ENCODE data around the gene MAP1LC3B. TPM values are rescaled to one million over a fixed set of nuclear protein-coding genes. Genes with fewer than 3 reads are reported as not detected.

The MAP1LC3B gene
- total RNA-seq, 1 experiment from 2014 or later: 75.2 TPM

DNA sequence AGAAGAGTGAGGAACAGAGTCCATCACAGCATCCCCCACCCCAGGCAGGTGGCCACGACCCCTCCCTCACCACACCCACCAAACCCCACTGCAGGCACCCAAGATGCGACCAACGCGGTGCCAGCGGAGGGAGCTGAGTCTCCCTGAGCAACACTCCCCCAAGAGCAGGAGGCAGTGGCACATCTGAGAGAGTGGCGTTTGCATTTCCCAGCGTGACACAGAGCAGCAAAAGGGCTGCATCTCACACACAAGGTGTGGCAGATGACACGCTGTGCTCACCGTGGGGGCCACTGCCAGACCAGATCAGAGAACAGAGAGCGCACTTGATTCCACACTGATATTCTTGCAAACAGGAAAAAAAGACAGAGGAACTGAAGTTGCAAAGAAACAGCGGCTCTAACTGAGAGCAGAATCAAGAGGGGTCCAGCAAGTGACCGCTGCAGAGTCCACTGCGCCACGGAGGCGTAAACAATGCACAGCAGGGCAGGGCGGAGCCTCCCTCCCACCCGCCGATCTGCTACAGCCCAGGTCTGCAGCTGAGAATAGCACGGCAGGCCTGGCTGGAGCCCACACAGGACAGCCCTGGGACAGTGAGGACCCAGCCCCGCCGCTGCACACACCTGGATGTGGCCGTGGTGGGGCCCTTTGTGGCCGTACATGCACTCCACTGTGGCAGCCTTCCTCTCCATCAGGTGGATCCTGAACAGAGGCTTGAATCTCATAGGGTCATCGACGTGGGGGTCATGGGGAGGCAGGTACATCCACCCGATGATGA is 49.0 kb upstream of the MAP1LC3B start:
- no peaks in the 10 kb centered on the region for H3K36me3 ChIP-seq (ENCODE audit: control insufficient read depth, insufficient read depth, low read length)
- in situ Hi-C loops (cut with HindIII; ENCODE audit: low pct_unique_long_range_greater_than_20kb, low sequenced_read_pairs) (no loop called here), intact Hi-C loops (cut with micrococcal nuclease; ENCODE audit: unreplicated experiment) (no loop called here)
- no peaks in the 10 kb centered on the region for H3K27me3 ChIP-seq (ENCODE audit: control insufficient read depth, insufficient read depth, low read length)
- no peaks in the 10 kb centered on the region for H3K9me3 ChIP-seq (ENCODE audit: control insufficient read depth, insufficient read depth, low read depth, low read length)
- CTCF ChIA-PET: no interaction called here
- no peak overlapping the region for H3K27ac ChIP-seq (ENCODE audit: low read length)
- TF ChIP-seq, protein P1, sequence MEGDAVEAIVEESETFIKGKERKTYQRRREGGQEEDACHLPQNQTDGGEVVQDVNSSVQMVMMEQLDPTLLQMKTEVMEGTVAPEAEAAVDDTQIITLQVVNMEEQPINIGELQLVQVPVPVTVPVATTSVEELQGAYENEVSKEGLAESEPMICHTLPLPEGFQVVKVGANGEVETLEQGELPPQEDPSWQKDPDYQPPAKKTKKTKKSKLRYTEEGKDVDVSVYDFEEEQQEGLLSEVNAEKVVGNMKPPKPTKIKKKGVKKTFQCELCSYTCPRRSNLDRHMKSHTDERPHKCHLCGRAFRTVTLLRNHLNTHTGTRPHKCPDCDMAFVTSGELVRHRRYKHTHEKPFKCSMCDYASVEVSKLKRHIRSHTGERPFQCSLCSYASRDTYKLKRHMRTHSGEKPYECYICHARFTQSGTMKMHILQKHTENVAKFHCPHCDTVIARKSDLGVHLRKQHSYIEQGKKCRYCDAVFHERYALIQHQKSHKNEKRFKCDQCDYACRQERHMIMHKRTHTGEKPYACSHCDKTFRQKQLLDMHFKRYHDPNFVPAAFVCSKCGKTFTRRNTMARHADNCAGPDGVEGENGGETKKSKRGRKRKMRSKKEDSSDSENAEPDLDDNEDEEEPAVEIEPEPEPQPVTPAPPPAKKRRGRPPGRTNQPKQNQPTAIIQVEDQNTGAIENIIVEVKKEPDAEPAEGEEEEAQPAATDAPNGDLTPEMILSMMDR (IDR thresholded peaks at IDR 0.05): no peak
- no peak for DNase-seq (ENCODE audit: low read depth, low spot score)
- no peaks in the 10 kb centered on the region for H3K4me1 ChIP-seq (ENCODE audit: control insufficient read depth, insufficient read depth, low read length)
- H3K4me3 ChIP-seq (ENCODE audit: low read depth in 2 of 2, low read length in 2 of 2): no peak overlapping the region
- POLR2A ChIA-PET: no interaction called here
- no peak for ATAC-seq
- no TSS peak for BruUV-seq (replicated peaks)

DNA sequence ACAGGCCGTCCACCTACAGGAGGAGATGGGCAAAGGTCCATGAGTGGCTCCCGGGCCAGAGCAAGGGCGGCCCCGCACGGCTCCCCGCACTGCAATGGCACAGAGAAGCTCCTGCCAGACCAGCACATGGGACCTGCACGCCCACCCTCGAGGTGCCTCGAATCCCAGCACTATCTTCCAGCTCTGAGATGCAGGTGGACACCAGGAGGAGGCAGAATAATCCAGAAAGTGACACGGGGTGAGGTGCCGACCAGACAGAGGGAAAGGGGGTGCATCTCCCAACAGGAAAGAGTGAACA is 48.4 kb upstream of the MAP1LC3B start:
- CTCF ChIA-PET: no interaction called here
- ATAC-seq: no peak

More for the DNA sequence above, 48.4 kb upstream of the MAP1LC3B start:
- H3K27ac ChIP-seq (ENCODE audit: low read length): no peak overlapping the region
- no peak for DNase-seq (ENCODE audit: low read depth, low spot score)
- in situ Hi-C loops (cut with HindIII; ENCODE audit: low pct_unique_long_range_greater_than_20kb, low sequenced_read_pairs) (no loop called here), intact Hi-C loops (cut with micrococcal nuclease; ENCODE audit: unreplicated experiment) (no loop called here)
- POLR2A ChIA-PET: no interaction called here
- no peaks in the 10 kb centered on the region for H3K27me3 ChIP-seq (ENCODE audit: control insufficient read depth, insufficient read depth, low read length)
- TF ChIP-seq, protein P2, sequence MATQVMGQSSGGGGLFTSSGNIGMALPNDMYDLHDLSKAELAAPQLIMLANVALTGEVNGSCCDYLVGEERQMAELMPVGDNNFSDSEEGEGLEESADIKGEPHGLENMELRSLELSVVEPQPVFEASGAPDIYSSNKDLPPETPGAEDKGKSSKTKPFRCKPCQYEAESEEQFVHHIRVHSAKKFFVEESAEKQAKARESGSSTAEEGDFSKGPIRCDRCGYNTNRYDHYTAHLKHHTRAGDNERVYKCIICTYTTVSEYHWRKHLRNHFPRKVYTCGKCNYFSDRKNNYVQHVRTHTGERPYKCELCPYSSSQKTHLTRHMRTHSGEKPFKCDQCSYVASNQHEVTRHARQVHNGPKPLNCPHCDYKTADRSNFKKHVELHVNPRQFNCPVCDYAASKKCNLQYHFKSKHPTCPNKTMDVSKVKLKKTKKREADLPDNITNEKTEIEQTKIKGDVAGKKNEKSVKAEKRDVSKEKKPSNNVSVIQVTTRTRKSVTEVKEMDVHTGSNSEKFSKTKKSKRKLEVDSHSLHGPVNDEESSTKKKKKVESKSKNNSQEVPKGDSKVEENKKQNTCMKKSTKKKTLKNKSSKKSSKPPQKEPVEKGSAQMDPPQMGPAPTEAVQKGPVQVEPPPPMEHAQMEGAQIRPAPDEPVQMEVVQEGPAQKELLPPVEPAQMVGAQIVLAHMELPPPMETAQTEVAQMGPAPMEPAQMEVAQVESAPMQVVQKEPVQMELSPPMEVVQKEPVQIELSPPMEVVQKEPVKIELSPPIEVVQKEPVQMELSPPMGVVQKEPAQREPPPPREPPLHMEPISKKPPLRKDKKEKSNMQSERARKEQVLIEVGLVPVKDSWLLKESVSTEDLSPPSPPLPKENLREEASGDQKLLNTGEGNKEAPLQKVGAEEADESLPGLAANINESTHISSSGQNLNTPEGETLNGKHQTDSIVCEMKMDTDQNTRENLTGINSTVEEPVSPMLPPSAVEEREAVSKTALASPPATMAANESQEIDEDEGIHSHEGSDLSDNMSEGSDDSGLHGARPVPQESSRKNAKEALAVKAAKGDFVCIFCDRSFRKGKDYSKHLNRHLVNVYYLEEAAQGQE (IDR thresholded peaks at IDR 0.05; ENCODE audit: insufficient read depth in 1 of 2, low read depth in 2 of 2, low read length in 1 of 2): no peak
- TF ChIP-seq POLR2AphosphoS5 (IDR thresholded peaks at IDR 0.05; ENCODE audit: low read depth, low read length) (no peak), SIN3A (IDR thresholded peaks at IDR 0.05; ENCODE audit: borderline replicate concordance, insufficient read depth, low read depth, low read length) (no peak), TCF7L2 (IDR thresholded peaks at IDR 0.05; ENCODE audit: low read depth, low read length) (no peak)
- TF ChIP-seq, protein P1 (IDR thresholded peaks at IDR 0.05): no peak
- H3K36me3 ChIP-seq (ENCODE audit: control insufficient read depth, insufficient read depth, low read length): no peaks in the 10 kb centered on the region
- H3K4me3 ChIP-seq (ENCODE audit: low read depth in 2 of 2, low read length in 2 of 2): no peak overlapping the region
- no peaks in the 10 kb centered on the region for H3K9me3 ChIP-seq (ENCODE audit: control insufficient read depth, insufficient read depth, low read depth, low read length)
- no TSS peak for BruUV-seq (replicated peaks)
- no peaks in the 10 kb centered on the region for H3K4me1 ChIP-seq (ENCODE audit: control insufficient read depth, insufficient read depth, low read length)

All from Panc1 (cell line).